Measurements from ENCODE around the gene ATE1.
"Not testable (repeated sequence)": the region's sequence is repeated elsewhere in the genome, so short reads cannot be mapped to it uniquely, and the experiment has no call there.

Gene ATE1

GRCh38 chr10:121928528-121928884 is 675 bp upstream of the ATE1 start:
- no peaks in the 10 kb centered on the region for H3K9me3 ChIP-seq (ENCODE audit: control insufficient read depth in 1 of 2, low read length in 2 of 2)
- H3K27ac ChIP-seq (ENCODE audit: low read length), result peak overlapping the region; percentile 91
- peaks cover 0 to 16% of the 10 kb centered on the region in 2 donors for H3K4me1 ChIP-seq (ENCODE audit: control insufficient read depth in 1 of 2, insufficient read depth in 2 of 2, low read length in 2 of 2)
- H3K27me3 ChIP-seq (ENCODE audit: low read depth, low read length), result no peaks in the 10 kb centered on the region
- H3K36me3 ChIP-seq (ENCODE audit: control insufficient read depth in 1 of 2, insufficient read depth in 2 of 2, low read length in 2 of 2), result no peaks in the 10 kb centered on the region
- peak overlapping the region; percentile 83 to 93 for H3K4me3 ChIP-seq (ENCODE audit: low read depth in 1 of 2, low read length in 2 of 2)

- peaks cover 0 to 8% of the 10 kb centered on the region in 2 donors for H3K36me3 ChIP-seq (ENCODE audit: control insufficient read depth in 1 of 2, insufficient read depth in 2 of 2, low read length in 2 of 2)
- H3K9me3 ChIP-seq (ENCODE audit: control insufficient read depth in 1 of 2, low read length in 2 of 2), result no peaks in the 10 kb centered on the region
- H3K4me1 ChIP-seq (ENCODE audit: control insufficient read depth in 1 of 2, insufficient read depth in 2 of 2, low read length in 2 of 2), result peaks cover 0 to 16% of the 10 kb centered on the region in 2 donors
- H3K27ac ChIP-seq (ENCODE audit: low read length), result peak overlapping the region; percentile 91
- H3K27me3 ChIP-seq (ENCODE audit: low read depth, low read length), result no peaks in the 10 kb centered on the region
- peak overlapping the region; percentile 90 to 93 for H3K4me3 ChIP-seq (ENCODE audit: low read depth in 1 of 2, low read length in 2 of 2)
Measured at GRCh38 chr10:121927318-121927840, 452 bp downstream of the ATE1 start.

- Histone ChIP-seq H3K9me3 (ENCODE audit: control insufficient read depth in 1 of 2, low read length in 2 of 2) (no peaks in the 10 kb centered on the region), H3K4me1 (ENCODE audit: control insufficient read depth in 1 of 2, insufficient read depth in 2 of 2, low read length in 2 of 2) (peaks cover 0 to 16% of the 10 kb centered on the region in 2 donors), H3K36me3 (ENCODE audit: control insufficient read depth in 1 of 2, insufficient read depth in 2 of 2, low read length in 2 of 2) (peaks cover 0 to 11% of the 10 kb centered on the region in 2 donors), H3K4me3 (ENCODE audit: low read depth in 1 of 2, low read length in 2 of 2) (peak overlapping the region; percentile 90 to 93), H3K27me3 (ENCODE audit: low read depth, low read length) (no peaks in the 10 kb centered on the region), H3K27ac (ENCODE audit: low read length) (peak overlapping the region; percentile 91)
Measured at GRCh38 chr10:121926671-121927317, 1.0 kb downstream of the ATE1 start.

- peak overlapping the region in 1 of 2 donors; percentile 90 for H3K4me3 ChIP-seq (ENCODE audit: low read depth in 1 of 2, low read length in 2 of 2)
- no peaks in the 10 kb centered on the region for H3K27me3 ChIP-seq (ENCODE audit: low read depth, low read length)
- H3K27ac ChIP-seq (ENCODE audit: low read length), result peak overlapping the region; percentile 91
- H3K36me3 ChIP-seq (ENCODE audit: control insufficient read depth in 1 of 2, insufficient read depth in 2 of 2, low read length in 2 of 2), result peaks cover 0 to 13% of the 10 kb centered on the region in 2 donors
- no peaks in the 10 kb centered on the region for H3K9me3 ChIP-seq (ENCODE audit: control insufficient read depth in 1 of 2, low read length in 2 of 2)
- H3K4me1 ChIP-seq (ENCODE audit: control insufficient read depth in 1 of 2, insufficient read depth in 2 of 2, low read length in 2 of 2), result peaks cover 0 to 22% of the 10 kb centered on the region in 2 donors
Measured at GRCh38 chr10:121926157-121926556, 1.7 kb downstream of the ATE1 start.

GRCh38 chr10:121921238-121921931 is 6.4 kb downstream of the ATE1 start:
- no peak overlapping the region for H3K27ac ChIP-seq (ENCODE audit: low read length)
- peaks cover 6 to 16% of the 10 kb centered on the region in 2 donors for H3K36me3 ChIP-seq (ENCODE audit: control insufficient read depth in 1 of 2, insufficient read depth in 2 of 2, low read length in 2 of 2)
- no peaks in the 10 kb centered on the region for H3K27me3 ChIP-seq (ENCODE audit: low read depth, low read length)
- no peaks in the 10 kb centered on the region for H3K9me3 ChIP-seq (ENCODE audit: control insufficient read depth in 1 of 2, low read length in 2 of 2)
- no peak overlapping the region for H3K4me3 ChIP-seq (ENCODE audit: low read depth in 1 of 2, low read length in 2 of 2)
- H3K4me1 ChIP-seq (ENCODE audit: control insufficient read depth in 1 of 2, insufficient read depth in 2 of 2, low read length in 2 of 2), result peaks cover 0 to 13% of the 10 kb centered on the region in 2 donors

- H3K9me3 ChIP-seq (ENCODE audit: control insufficient read depth in 1 of 2, low read length in 2 of 2), result no peaks in the 10 kb centered on the region
- no peak overlapping the region for H3K4me3 ChIP-seq (ENCODE audit: low read depth in 1 of 2, low read length in 2 of 2)
- peaks cover 0 to 7% of the 10 kb centered on the region in 2 donors for H3K4me1 ChIP-seq (ENCODE audit: control insufficient read depth in 1 of 2, insufficient read depth in 2 of 2, low read length in 2 of 2)
- H3K27me3 ChIP-seq (ENCODE audit: low read depth, low read length), result no peaks in the 10 kb centered on the region
- H3K36me3 ChIP-seq (ENCODE audit: control insufficient read depth in 1 of 2, insufficient read depth in 2 of 2, low read length in 2 of 2), result peaks cover 6 to 16% of the 10 kb centered on the region in 2 donors
- no peak overlapping the region for H3K27ac ChIP-seq (ENCODE audit: low read length)
Measured at GRCh38 chr10:121919666-121920065, 8.2 kb downstream of the ATE1 start.

- not testable (repeated sequence) for H3K9me3 ChIP-seq (ENCODE audit: control insufficient read depth in 1 of 2, low read length in 2 of 2); H3K4me1 ChIP-seq (ENCODE audit: control insufficient read depth in 1 of 2, insufficient read depth in 2 of 2, low read length in 2 of 2)
- peaks cover 6 to 16% of the 10 kb centered on the region in 2 donors for H3K36me3 ChIP-seq (ENCODE audit: control insufficient read depth in 1 of 2, insufficient read depth in 2 of 2, low read length in 2 of 2)
Measured at GRCh38 chr10:121918800-121919199, 9.0 kb downstream of the ATE1 start.

GRCh38 chr10:121914661-121915060 is 13.2 kb downstream of the ATE1 start:
- Histone ChIP-seq H3K27me3 (ENCODE audit: low read depth, low read length) (no peaks in the 10 kb centered on the region), H3K27ac (ENCODE audit: low read length) (no peak overlapping the region), H3K4me3 (ENCODE audit: low read depth in 1 of 2, low read length in 2 of 2) (no peak overlapping the region), H3K4me1 (ENCODE audit: control insufficient read depth in 1 of 2, insufficient read depth in 2 of 2, low read length in 2 of 2) (peaks cover 0 to 6% of the 10 kb centered on the region in 2 donors), H3K9me3 (ENCODE audit: control insufficient read depth in 1 of 2, low read length in 2 of 2) (no peaks in the 10 kb centered on the region), H3K36me3 (ENCODE audit: control insufficient read depth in 1 of 2, insufficient read depth in 2 of 2, low read length in 2 of 2) (peaks cover 16 to 17% of the 10 kb centered on the region in 2 donors)

More at GRCh38 chr10:121918800-121919199, 9.0 kb downstream of the ATE1 start:
- not testable (repeated sequence) for H3K27ac ChIP-seq (ENCODE audit: low read length); H3K27me3 ChIP-seq (ENCODE audit: low read depth, low read length); H3K4me3 ChIP-seq (ENCODE audit: low read depth in 1 of 2, low read length in 2 of 2)

- Histone ChIP-seq H3K4me1 (ENCODE audit: control insufficient read depth in 1 of 2, insufficient read depth in 2 of 2, low read length in 2 of 2) (peaks cover 0 to 6% of the 10 kb centered on the region in 2 donors), H3K9me3 (ENCODE audit: control insufficient read depth in 1 of 2, low read length in 2 of 2) (no peaks in the 10 kb centered on the region), H3K27ac (ENCODE audit: low read length) (no peak overlapping the region), H3K36me3 (ENCODE audit: control insufficient read depth in 1 of 2, insufficient read depth in 2 of 2, low read length in 2 of 2) (peaks cover 13 to 24% of the 10 kb centered on the region in 2 donors), H3K27me3 (ENCODE audit: low read depth, low read length) (no peaks in the 10 kb centered on the region), H3K4me3 (ENCODE audit: low read depth in 1 of 2, low read length in 2 of 2) (no peak overlapping the region)
Measured at GRCh38 chr10:121911421-121911697, 16.5 kb downstream of the ATE1 start.

- H3K27ac ChIP-seq (ENCODE audit: low read length), result no peak overlapping the region
- H3K4me1 ChIP-seq (ENCODE audit: control insufficient read depth in 1 of 2, insufficient read depth in 2 of 2, low read length in 2 of 2), result peaks cover 0 to 6% of the 10 kb centered on the region in 2 donors
- peaks cover 13 to 24% of the 10 kb centered on the region in 2 donors for H3K36me3 ChIP-seq (ENCODE audit: control insufficient read depth in 1 of 2, insufficient read depth in 2 of 2, low read length in 2 of 2)
Measured at GRCh38 chr10:121910673-121911420, 17.0 kb downstream of the ATE1 start.

GRCh38 chr10:121904888-121905287 is 22.9 kb downstream of the ATE1 start:
- Histone ChIP-seq H3K4me1 (ENCODE audit: control insufficient read depth in 1 of 2, insufficient read depth in 2 of 2, low read length in 2 of 2) (no peaks in the 10 kb centered on the region), H3K27ac (ENCODE audit: low read length) (no peak overlapping the region), H3K4me3 (ENCODE audit: low read depth in 1 of 2, low read length in 2 of 2) (no peak overlapping the region), H3K36me3 (ENCODE audit: control insufficient read depth in 1 of 2, insufficient read depth in 2 of 2, low read length in 2 of 2) (peaks cover 0 to 18% of the 10 kb centered on the region in 2 donors), H3K27me3 (ENCODE audit: low read depth, low read length) (no peaks in the 10 kb centered on the region), H3K9me3 (ENCODE audit: control insufficient read depth in 1 of 2, low read length in 2 of 2) (no peaks in the 10 kb centered on the region)

More at GRCh38 chr10:121910673-121911420, 17.0 kb downstream of the ATE1 start:
- Histone ChIP-seq H3K4me3 (ENCODE audit: low read depth in 1 of 2, low read length in 2 of 2) (no peak overlapping the region), H3K9me3 (ENCODE audit: control insufficient read depth in 1 of 2, low read length in 2 of 2) (no peaks in the 10 kb centered on the region), H3K27me3 (ENCODE audit: low read depth, low read length) (no peaks in the 10 kb centered on the region)
